Naive thymus-derived CD4-positive, alpha-beta T cell (primary cell): ENCODE measurements around the gene ATXN2L. TPM values are rescaled to one million over a fixed set of nuclear protein-coding genes. Genes with fewer than 3 reads are reported as not detected.

Experiments
- ATAC-seq: fragments of 150-1000 bp; cut with Tn5 transposase; 2 replicates; pipeline ENCODE4 v1.10.0; 2021; ENCODE audit warnings: mild to moderate bottlenecking, moderate library complexity
- CTCF ChIA-PET: fragments of 350-600 bp; sonication (Branson Sonifier 250); formaldehyde crosslinking; loops from one replicate; lab custom pipeline; 2021; ENCODE audit warnings: antibody characterized with exemption; lab: Charles Lee
- POLR2A ChIA-PET: fragments of 350-600 bp; sonication (Branson Sonifier 250); formaldehyde crosslinking; loops from one replicate; lab custom pipeline; 2021; ENCODE audit warnings: antibody characterized with exemption, inconsistent platforms; lab: Charles Lee
- DNase-seq, 9 donors: peaks; one replicate each; pipeline versions ENCODE4 v3.0.0 to v3.0.0-alpha.2; 2020 to 2022; ENCODE audit warnings: mixed read lengths in 1 of 9
- H3K27ac ChIP-seq: one replicate; pipeline ENCODE4 v1.7.0; 2013; ENCODE audit warnings: mild to moderate bottlenecking, low read depth, low read length, moderate library complexity
- H3K27me3 ChIP-seq, 2 donors: one replicate each; pipeline ENCODE4 v1.7.0; 2013; ENCODE audit warnings: low read length in 2 of 2, mild to moderate bottlenecking in 2 of 2, moderate library complexity in 2 of 2; ENCODE audit not compliant: control insufficient read depth in 2 of 2, insufficient read depth in 2 of 2
- H3K36me3 ChIP-seq, 3 experiments: 1 replicate in 2 of 3; 2 replicates in 1 of 3; pipeline ENCODE4 v1.7.0; 2013; ENCODE audit warnings: low read length in 3 of 3, mild to moderate bottlenecking in 3 of 3, moderate library complexity in 1 of 3; ENCODE audit not compliant: insufficient read depth in 3 of 3, control insufficient read depth in 2 of 3
- H3K4me1 ChIP-seq, 2 donors: one replicate each; pipeline ENCODE4 v1.7.0; 2013; ENCODE audit warnings: low read length in 2 of 2, mild to moderate bottlenecking in 2 of 2, moderate library complexity in 1 of 2; ENCODE audit not compliant: control insufficient read depth in 2 of 2, insufficient read depth in 2 of 2
- H3K4me3 ChIP-seq: 2 replicates; pipeline ENCODE4 v1.7.0; 2013; ENCODE audit warnings: mild to moderate bottlenecking, low read length
- H3K9me3 ChIP-seq, 3 experiments: 1 replicate in 2 of 3; 2 replicates in 1 of 3; pipeline ENCODE4 v1.7.0; 2013; ENCODE audit warnings: low read length in 3 of 3; ENCODE audit not compliant: control insufficient read depth in 2 of 3
- H3K27ac Mint-ChIP-seq, 9 donors: one replicate each; pipeline ENCODE4 v1.8.0; 2020 to 2022; ENCODE audit warnings: mixed read lengths in 9 of 9, mild to moderate bottlenecking in 8 of 9, moderate library complexity in 5 of 9, inconsistent platforms in 2 of 9
- H3K27me3 Mint-ChIP-seq, 5 donors: one replicate each; pipeline ENCODE4 v1.8.0; 2021 to 2022; ENCODE audit warnings: mixed read lengths in 5 of 5, mild to moderate bottlenecking in 1 of 5
- H3K36me3 Mint-ChIP-seq, 5 donors: one replicate each; pipeline ENCODE4 v1.8.0; 2020 to 2022; ENCODE audit warnings: mixed read lengths in 5 of 5, mild to moderate bottlenecking in 3 of 5, inconsistent platforms in 1 of 5
- H3K4me1 Mint-ChIP-seq, 7 donors: one replicate each; pipeline ENCODE4 v1.8.0; 2020 to 2022; ENCODE audit warnings: mixed read lengths in 7 of 7, mild to moderate bottlenecking in 3 of 7, inconsistent platforms in 1 of 7
- H3K4me3 Mint-ChIP-seq, 10 donors: one replicate each; pipeline ENCODE4 v1.8.0; 2020 to 2022; ENCODE audit warnings: mild to moderate bottlenecking in 10 of 10, mixed read lengths in 10 of 10, moderate library complexity in 6 of 10, inconsistent platforms in 2 of 10
- H3K9me3 Mint-ChIP-seq, 11 donors: one replicate each; pipeline ENCODE4 v1.8.0; 2020 to 2022; ENCODE audit warnings: mixed read lengths in 11 of 11, mild to moderate bottlenecking in 4 of 11, inconsistent platforms in 1 of 11, moderate library complexity in 1 of 11
- intact Hi-C, 2 donors: fragments of 100-400 bp; cut with micrococcal nuclease; formaldehyde crosslinking; loops; one replicate each; pipeline ENCODE4 v1.15.1; 2023
- polyA plus RNA-seq, 2 donors: library from polyadenylated mRNA; unstranded; fragments of 300-500 nt; fragmentation: Illumina TruSeq; gene quantifications; one replicate each; pipeline ENCODE4 v1.2.3, GENCODE V29; 2021
- total RNA-seq, 6 experiments: library from RNA in 5 of 6; stranded (reverse) in 5 of 6; gene quantifications; 1 replicate in 5 of 6; 2 replicates in 1 of 6; pipeline ENCODE4 v1.2.3 and lab custom pipeline; 2021 to 2026

Gene ATXN2L
- total and polyA plus RNA-seq, 7 experiments from 2014 or later = 19.7 to 374 (median 280) TPM

- Mint-ChIP-seq H3K4me3 (peak overlapping the region; percentile 97 to 100 (median 99)), H3K9me3 (no peaks in the 10 kb centered on the region), H3K27ac (peak overlapping the region; percentile 95 to 99 (median 97)), H3K36me3 (peaks cover 0 to 7% (median 6%) of the 10 kb centered on the region in 5 donors), H3K27me3 (no peaks in the 10 kb centered on the region), H3K4me1 (peaks cover 15 to 42% (median 29%) of the 10 kb centered on the region in 7 donors)
- intact Hi-C loops = loop anchor here (1.0 to 10.0 kb wide), 10 partner anchors 15 to 1131 kb away; partner anchors contain the start of genes RABEP2 (in 2 of the 2), TUFM (in 2 of the 2), ATXN2L (in 1 of the 2) and HIRIP3 (in 1 of the 2)
- H3K9me3 ChIP-seq = no peaks in the 10 kb centered on the region
- peaks cover 7 to 11% of the 10 kb centered on the region in 2 donors for H3K4me1 ChIP-seq
- peaks cover 0 to 28% (median 0%) of the 10 kb centered on the region in 3 experiments for H3K36me3 ChIP-seq
- ChIA-PET CTCF (interaction anchor here (0.6 to 1.2 kb wide), 4 partner anchors 9 to 81 kb away, joined by 3 read pairs; no protein-coding TSS in a partner anchor), POLR2A (interaction anchor here (0.6 to 4.8 kb wide), 13 partner anchors 11 to 110 kb away, joined by 3 to 79 read pairs (median 3); partner anchors contain the start of genes ATXN2L, NFATC2IP and TUFM)
- DNase-seq (peak in 4 of 9 donors; percentile 24 to 43 (median 30)), ATAC-seq (no peak)
- H3K27me3 ChIP-seq = no peaks in the 10 kb centered on the region
- H3K4me3 ChIP-seq = peak overlapping the region; percentile 96
- peak overlapping the region; percentile 85 for H3K27ac ChIP-seq
Observed at GRCh38 chr16:28863929-28864793, 41.4 kb downstream of the ATXN2L start.

- Mint-ChIP-seq H3K9me3 (no peaks in the 10 kb centered on the region), H3K36me3 (peaks cover 0 to 13% (median 7%) of the 10 kb centered on the region in 5 donors), H3K4me1 (peaks cover 18 to 42% (median 26%) of the 10 kb centered on the region in 7 donors), H3K27ac (peak overlapping the region; percentile 47 to 99 (median 97)), H3K4me3 (peak overlapping the region; percentile 97 to 100 (median 99)), H3K27me3 (no peaks in the 10 kb centered on the region)
- Histone ChIP-seq H3K4me1 (peaks cover 7 to 11% of the 10 kb centered on the region in 2 donors), H3K4me3 (no peak overlapping the region), H3K36me3 (peaks cover 0 to 38% (median 0%) of the 10 kb centered on the region in 3 experiments), H3K27ac (peak overlapping the region; percentile 85), H3K9me3 (no peaks in the 10 kb centered on the region), H3K27me3 (no peaks in the 10 kb centered on the region)
- ChIA-PET CTCF (interaction anchor here (0.6 to 1.2 kb wide), 4 partner anchors 8 to 80 kb away, joined by 3 read pairs; no protein-coding TSS in a partner anchor), POLR2A (interaction anchor here (0.5 to 4.8 kb wide), 7 partner anchors 11 to 85 kb away, joined by 3 to 79 read pairs (median 3); partner anchors contain the start of genes NFATC2IP and TUFM)
- ATAC-seq (no peak), DNase-seq (no peak)
- intact Hi-C loops = loop anchor here in 1 of 2 donors (10.0 kb wide), 1 partner anchor 1130 kb away; the partner anchor contains the start of genes HIRIP3 and INO80E
Observed at GRCh38 chr16:28865001-28865688, 42.3 kb downstream of the ATXN2L start.

- ATAC-seq = no peak
- CTCF ChIA-PET = no interaction called here
Observed at GRCh38 chr16:28865722-28866453, 43.1 kb downstream of the ATXN2L start.

GRCh38 chr16:28866454-28866804 is 43.6 kb downstream of the ATXN2L start:
- H3K27me3 ChIP-seq = no peaks in the 10 kb centered on the region
- H3K27ac ChIP-seq = no peak overlapping the region
- DNase-seq (no peak), ATAC-seq (no peak)
- ChIA-PET CTCF (no interaction called here), POLR2A (interaction anchor here (1.1 kb wide), 1 partner anchor 14 kb away, joined by 3 read pairs; no protein-coding TSS in a partner anchor)
- no peaks in the 10 kb centered on the region for H3K9me3 ChIP-seq
- Mint-ChIP-seq H3K36me3 (peaks cover 0 to 13% (median 7%) of the 10 kb centered on the region in 5 donors), H3K4me3 (peak overlapping the region in 2 of 10 donors; percentile 23 to 32), H3K9me3 (no peaks in the 10 kb centered on the region), H3K27me3 (no peaks in the 10 kb centered on the region), H3K4me1 (peaks cover 20 to 38% (median 26%) of the 10 kb centered on the region in 7 donors), H3K27ac (no peak overlapping the region)
- H3K4me3 ChIP-seq = no peak overlapping the region
- peaks cover 0 to 49% (median 0%) of the 10 kb centered on the region in 3 experiments for H3K36me3 ChIP-seq
- H3K4me1 ChIP-seq = peaks cover 7 to 11% of the 10 kb centered on the region in 2 donors
- intact Hi-C loops = loop anchor here in 1 of 2 donors (10.0 kb wide), 1 partner anchor 1128 kb away; the partner anchor contains the start of genes HIRIP3 and INO80E

More at GRCh38 chr16:28865722-28866453, 43.1 kb downstream of the ATXN2L start:
- Mint-ChIP-seq H3K4me3 (peak overlapping the region in 2 of 10 donors; percentile 23 to 32), H3K36me3 (peaks cover 0 to 13% (median 7%) of the 10 kb centered on the region in 5 donors), H3K27ac (peak overlapping the region in 3 of 9 donors; percentile 47 to 62 (median 59)), H3K27me3 (no peaks in the 10 kb centered on the region), H3K9me3 (no peaks in the 10 kb centered on the region), H3K4me1 (peaks cover 20 to 38% (median 26%) of the 10 kb centered on the region in 7 donors)
- POLR2A ChIA-PET = interaction anchor here (0.5 to 4.8 kb wide), 4 partner anchors 10 to 20 kb away, joined by 3 to 79 read pairs (median 3); partner anchors contain the start of gene TUFM
- H3K27ac ChIP-seq = no peak overlapping the region
- intact Hi-C loops = loop anchor here in 1 of 2 donors (10.0 kb wide), 1 partner anchor 1129 kb away; the partner anchor contains the start of genes HIRIP3 and INO80E
- peaks cover 0 to 45% (median 0%) of the 10 kb centered on the region in 3 experiments for H3K36me3 ChIP-seq
- peaks cover 7 to 11% of the 10 kb centered on the region in 2 donors for H3K4me1 ChIP-seq
- no peak for DNase-seq
- H3K27me3 ChIP-seq = no peaks in the 10 kb centered on the region
- H3K4me3 ChIP-seq = no peak overlapping the region
- no peaks in the 10 kb centered on the region for H3K9me3 ChIP-seq

DNA sequence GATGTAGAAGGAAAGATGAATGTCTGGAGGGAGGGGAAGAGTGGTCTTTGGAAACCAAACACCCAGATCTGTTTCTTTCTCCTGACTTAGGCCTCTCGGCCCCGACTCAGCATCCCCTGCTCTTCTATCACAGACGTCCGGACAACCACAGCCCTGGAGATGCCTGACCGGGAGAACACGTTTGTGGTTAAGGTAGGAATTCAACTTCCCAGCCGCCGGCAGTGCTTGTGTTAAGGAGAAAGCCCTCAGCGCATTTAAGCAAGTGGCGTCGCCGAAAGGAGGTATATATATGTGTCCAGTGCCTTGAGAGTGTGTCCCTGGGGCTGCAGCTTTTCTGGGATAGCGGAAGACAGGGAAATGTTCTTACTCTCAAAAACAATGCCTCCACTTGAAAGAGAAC is 44.4 kb downstream of the ATXN2L start:
- H3K4me3 Mint-ChIP-seq = peak overlapping the region in 2 of 10 donors; percentile 12 to 63
- POLR2A ChIA-PET = no interaction called here

More for the DNA sequence above, 44.4 kb downstream of the ATXN2L start:
- H3K27ac Mint-ChIP-seq = peak overlapping the region in 1 of 9 donors; percentile 71
- no peak for DNase-seq
- peaks cover 0 to 13% (median 7%) of the 10 kb centered on the region in 5 donors for H3K36me3 Mint-ChIP-seq
- intact Hi-C loops = loop anchor here in 1 of 2 donors (10.0 kb wide), 1 partner anchor 1128 kb away; the partner anchor contains the start of genes HIRIP3 and INO80E
- H3K4me1 ChIP-seq = peaks cover 7 to 11% of the 10 kb centered on the region in 2 donors
- ATAC-seq = no peak
- CTCF ChIA-PET = no interaction called here
- no peak overlapping the region for H3K27ac ChIP-seq
- no peaks in the 10 kb centered on the region for H3K27me3 Mint-ChIP-seq
- no peaks in the 10 kb centered on the region for H3K9me3 ChIP-seq
- H3K4me1 Mint-ChIP-seq = peaks cover 19 to 31% (median 23%) of the 10 kb centered on the region in 7 donors
- H3K36me3 ChIP-seq = peaks cover 0 to 57% (median 0%) of the 10 kb centered on the region in 3 experiments
- H3K4me3 ChIP-seq = no peak overlapping the region
- H3K27me3 ChIP-seq = no peaks in the 10 kb centered on the region
- H3K9me3 Mint-ChIP-seq = no peaks in the 10 kb centered on the region
